EL (cell line): Measurements from ENCODE around the gene CTNNA3.

ENCODE experiments used
- DNase-seq: peaks from one replicate; pipeline ENCODE4 v3.0.0-alpha.2; 2016

Gene CTNNA3

DNA sequence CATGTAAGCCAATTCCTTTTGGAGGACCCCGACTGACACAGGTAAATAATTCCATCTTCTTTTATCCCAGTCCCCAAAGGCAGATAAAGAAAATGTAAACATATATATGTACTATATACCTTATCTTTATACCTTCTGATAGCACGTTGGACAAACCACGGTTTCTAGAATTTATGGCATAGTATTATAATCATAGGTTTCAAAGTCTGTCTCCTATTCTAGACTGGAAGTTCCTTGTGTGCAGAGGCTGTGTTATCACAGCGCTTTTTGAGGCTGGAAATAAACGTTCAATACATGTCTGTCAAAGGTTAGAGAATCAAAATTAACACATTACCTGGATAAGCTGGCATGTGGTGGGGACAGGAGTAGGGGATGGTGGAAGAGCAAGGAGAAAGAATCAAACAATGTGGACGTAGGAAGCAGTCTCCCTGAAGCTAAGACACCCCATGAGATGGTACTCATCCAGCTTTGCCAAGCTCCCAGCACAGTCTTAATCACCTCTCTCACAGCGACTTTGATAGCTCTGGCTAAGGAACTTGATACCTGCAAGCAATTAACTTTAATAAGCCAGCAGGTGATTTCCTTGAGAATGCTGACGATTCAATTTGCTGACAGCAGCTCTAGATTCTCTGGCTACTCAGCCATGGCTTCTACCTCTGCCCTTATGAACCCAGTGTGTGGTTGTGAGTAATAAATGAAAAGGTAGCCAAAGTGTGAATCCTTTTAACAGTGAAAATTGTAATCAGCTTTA, 978.6 kb downstream of the CTNNA3 start:
- DNase-seq, result no peak

GRCh38 chr10:66714741-66715140, 981.3 kb downstream of the CTNNA3 start:
- DNase-seq, result peak; percentile 2

GRCh38 chr10:66713387-66713786, 982.6 kb downstream of the CTNNA3 start:
- no peak for DNase-seq

DNA sequence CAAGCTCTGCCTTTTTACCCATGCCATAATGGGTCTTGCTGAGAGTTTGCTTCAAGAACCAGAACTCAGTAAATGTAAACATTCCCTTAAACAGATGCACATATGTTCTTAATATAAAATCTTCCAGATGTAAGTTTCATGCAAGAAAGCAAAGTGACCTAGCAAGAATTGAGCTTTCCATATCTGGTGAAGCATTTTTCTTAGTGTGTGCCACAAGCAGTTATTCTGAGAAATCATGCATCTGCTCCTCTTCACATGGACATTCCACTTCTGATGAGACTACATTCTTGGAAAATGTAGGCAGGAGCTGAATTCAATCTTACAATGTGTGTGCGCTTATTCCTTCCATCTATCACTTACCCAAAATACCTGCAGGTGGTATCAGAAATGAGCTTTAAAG, 997.9 kb downstream of the CTNNA3 start:
- DNase-seq, result no peak

DNA sequence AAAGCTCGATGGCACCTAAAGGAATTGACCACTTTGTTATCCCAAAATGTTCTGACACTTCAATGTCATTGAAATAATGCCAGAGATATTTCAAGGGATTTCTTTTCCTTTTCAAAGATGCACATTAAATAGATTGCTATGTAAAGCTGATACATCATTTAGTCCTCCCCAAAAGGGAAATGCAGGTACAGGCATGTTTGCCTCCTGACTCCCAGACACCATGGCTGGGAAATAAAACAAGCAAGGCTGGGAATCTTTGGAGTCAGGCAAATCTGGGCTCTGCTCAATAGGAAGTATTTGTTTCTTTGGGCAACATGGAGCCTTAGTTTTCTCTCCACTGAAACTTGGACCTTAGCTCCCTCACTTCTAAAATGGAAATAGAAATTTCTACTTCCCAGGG, 1000.9 kb downstream of the CTNNA3 start:
- no peak for DNase-seq

DNA sequence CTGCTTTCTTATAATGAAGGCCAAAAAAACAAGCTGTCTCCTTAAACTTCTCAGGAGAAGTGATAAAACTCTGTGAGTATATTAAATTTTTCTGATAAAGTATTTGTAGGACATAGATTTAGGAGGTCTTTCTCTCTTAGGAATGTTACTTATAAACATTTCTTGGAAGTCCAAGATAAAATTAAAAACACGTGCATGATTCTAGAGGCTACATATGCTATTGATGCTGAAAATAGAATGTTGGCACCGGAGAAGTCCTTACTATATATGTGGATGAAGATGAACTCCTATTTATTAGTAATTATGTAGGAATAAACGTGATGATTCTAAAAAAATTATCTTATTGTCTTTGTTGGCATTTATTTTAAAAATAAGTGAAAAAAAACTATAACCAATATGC, 1011.4 kb downstream of the CTNNA3 start:
- DNase-seq, result no peak

- DNase-seq, result peak; percentile 68
Observed at GRCh38 chr10:66680886-66681285, 1015.1 kb downstream of the CTNNA3 start.

DNA sequence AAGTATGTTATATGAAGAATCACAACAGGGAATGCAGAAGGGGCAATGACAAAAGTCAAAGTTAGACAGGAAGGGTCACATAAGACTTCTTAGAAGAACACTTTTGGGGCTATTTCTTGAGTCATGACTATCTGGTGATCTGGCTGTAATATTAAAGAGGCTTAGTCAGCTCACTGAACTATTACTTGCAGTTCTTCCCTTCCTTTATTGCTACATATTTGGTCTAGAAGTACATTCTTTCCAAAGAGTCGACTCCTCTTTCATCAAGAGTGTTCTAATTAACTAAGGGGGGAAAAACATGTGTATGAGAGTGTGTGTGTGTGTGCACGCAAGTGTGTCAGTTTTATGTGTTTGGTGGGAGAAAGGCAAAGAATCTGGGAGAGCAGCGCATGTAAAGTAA, 1017.5 kb downstream of the CTNNA3 start:
- peak; percentile 24 for DNase-seq

DNA sequence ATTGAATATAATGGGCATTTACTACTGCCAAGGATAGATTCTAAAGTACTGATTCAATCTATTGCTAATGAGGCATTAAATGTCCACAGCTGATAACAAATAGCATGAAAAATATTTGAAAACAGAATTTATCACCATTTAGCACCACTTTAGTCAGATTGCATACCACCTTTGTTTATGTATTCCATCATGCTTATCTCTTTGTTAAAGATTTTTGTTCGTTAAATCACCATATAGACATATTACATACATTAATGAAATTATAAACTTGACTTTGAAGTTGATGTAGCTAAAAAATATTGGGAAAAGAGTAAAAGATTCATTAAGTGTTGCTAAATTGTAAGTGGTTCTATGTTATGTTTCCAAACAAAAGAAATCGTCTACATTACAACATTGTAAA, 1022.9 kb downstream of the CTNNA3 start:
- no peak for DNase-seq

- no peak for DNase-seq
Observed at GRCh38 chr10:66671562-66671961, 1024.4 kb downstream of the CTNNA3 start.

- DNase-seq, result no peak
Observed at GRCh38 chr10:66671064-66671463, 1024.9 kb downstream of the CTNNA3 start.

- no peak for DNase-seq
Observed at GRCh38 chr10:66656499-66656898, 1039.5 kb downstream of the CTNNA3 start.

GRCh38 chr10:66654861-66655260, 1041.1 kb downstream of the CTNNA3 start:
- peak; percentile 31 for DNase-seq

- DNase-seq, result no peak
Observed at GRCh38 chr10:66651308-66652082, 1044.5 kb downstream of the CTNNA3 start.

GRCh38 chr10:66649626-66650025, 1046.4 kb downstream of the CTNNA3 start:
- DNase-seq, result no peak

GRCh38 chr10:66642217-66642616, 1053.8 kb downstream of the CTNNA3 start:
- peak; percentile 20 for DNase-seq

DNA sequence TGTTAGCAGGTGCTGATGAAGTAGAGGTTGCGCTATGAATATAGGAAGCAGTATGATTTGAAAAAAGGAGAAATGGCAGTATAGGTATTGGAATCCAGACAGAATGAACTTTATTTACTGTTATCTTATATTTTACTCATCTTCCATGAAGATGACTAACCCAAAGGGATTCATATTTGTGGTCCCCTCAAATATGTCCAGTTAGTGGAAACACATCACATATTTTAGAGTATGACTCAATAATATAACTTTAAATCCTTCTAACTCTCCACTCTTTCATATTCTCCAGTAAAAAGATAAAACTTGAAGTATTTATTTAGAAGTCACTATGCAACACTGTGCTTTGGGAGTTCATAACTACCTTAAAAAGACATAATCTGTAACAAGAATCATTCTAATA, 1056.6 kb downstream of the CTNNA3 start:
- peak; percentile 75 for DNase-seq

DNA sequence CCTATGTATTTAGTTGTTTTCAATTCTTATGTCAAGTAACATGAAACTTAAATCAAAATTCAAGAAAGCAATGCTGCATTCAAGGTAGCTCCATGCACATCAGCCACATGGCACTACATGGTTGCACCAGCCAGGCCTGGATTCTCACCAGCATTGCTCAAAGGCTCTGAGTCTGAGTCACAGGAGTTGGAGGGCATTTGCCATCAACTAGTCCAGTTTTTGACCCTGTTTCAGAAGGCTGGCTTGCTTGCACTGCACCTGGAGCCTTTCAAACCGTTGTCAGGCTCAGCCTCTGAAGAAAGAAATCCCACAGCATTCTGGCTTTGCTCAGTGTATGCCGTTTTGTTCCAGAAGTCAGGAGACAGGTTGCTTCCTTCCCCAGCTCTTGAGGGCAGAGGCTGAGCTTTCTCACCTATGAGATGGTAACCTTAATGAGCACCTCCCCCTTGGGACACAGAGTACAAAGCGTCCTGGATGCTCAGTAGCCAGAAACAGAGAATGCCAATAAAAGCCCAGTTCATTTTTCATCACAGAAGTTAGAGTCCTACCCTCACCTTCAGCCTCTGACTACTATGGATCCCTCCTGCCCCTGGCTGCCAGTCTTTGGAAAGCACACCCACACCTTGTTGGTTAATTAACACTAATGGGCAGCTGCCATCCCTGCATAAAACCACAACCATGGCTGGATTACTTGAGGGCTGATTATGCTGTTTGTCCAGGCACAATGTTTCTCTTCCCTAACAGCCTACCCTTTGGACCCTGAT, 1058.5 kb downstream of the CTNNA3 start:
- peak; percentile 61 for DNase-seq

DNA sequence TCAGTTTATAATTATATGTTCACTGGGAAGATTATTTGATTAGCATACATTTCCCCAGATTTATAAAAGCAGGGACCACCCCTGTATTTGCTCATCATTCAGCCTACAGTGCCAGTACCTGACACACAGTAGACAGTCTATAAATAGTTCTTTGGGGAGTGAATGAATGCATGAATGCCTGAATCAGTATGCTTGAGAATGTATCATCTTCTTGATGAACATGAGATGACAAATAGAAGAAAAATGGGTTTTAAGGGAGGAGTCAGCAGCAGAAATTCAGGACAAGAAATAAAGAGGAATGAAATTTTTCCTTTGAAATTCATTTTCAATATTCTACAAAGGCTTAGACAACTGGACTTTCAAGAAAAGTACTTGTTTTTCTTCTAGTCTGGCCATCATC, 1066.0 kb downstream of the CTNNA3 start:
- DNase-seq, result peak; percentile 39

GRCh38 chr10:66627156-66627555, 1068.8 kb downstream of the CTNNA3 start:
- peak; percentile 30 for DNase-seq

DNA sequence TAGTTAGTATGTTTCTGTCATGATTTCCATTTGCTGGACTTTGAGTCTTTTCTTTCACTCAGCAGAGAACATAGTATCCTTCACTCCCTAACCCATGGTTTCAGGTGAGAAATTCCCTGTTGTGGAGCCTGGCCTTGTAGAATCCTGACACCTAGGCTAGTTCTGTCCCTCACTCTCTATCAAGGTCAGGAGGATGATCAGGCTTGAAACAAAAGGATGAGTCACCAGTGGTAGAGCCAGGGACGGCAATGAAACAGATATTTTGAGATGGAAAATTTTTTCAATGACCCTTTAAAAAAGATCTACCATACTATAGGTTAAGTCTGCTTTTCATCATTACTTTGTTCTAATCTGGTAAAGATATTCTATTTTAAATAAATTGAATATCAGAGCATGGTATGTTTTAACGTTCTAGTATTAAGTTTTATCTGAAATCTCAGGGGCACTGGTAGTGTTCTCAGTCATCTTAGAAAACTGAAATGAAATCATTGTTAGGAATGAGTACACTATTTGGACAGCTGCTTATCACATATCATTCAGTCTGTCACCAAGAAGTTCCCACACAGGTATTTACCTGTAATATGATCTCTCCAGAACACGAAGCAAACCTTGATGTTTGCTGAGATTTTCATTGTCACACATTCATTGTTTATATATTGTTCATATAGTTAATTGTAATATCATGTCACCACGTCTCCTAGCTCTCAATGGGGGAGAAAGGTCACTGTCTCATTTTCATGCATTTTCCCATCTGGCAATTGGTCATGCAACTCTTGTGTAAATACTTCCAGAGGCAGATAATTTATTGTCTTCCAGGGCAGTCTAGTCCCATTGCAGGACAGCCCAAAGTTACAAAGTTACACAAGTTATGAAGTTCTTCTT, 1070.0 kb downstream of the CTNNA3 start:
- DNase-seq, result no peak

DNA sequence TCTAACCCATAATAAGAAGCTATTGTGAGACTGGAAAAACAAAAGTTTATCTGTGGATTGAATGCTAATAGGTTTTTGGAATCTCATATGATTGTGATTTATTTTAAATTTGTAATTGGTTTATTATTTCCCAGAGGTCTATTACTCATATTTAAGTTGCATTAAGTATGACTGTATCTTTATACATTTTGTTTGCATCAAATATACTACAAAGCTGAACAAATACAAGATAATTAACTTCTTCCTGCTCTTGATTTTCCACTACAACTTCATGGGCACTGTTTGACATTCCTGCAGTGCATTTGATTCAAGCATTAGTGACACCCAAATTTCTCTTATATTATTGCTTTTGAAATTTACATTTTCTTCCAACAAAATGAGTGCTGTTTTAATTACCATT, 1073.9 kb downstream of the CTNNA3 start:
- no peak for DNase-seq

DNA sequence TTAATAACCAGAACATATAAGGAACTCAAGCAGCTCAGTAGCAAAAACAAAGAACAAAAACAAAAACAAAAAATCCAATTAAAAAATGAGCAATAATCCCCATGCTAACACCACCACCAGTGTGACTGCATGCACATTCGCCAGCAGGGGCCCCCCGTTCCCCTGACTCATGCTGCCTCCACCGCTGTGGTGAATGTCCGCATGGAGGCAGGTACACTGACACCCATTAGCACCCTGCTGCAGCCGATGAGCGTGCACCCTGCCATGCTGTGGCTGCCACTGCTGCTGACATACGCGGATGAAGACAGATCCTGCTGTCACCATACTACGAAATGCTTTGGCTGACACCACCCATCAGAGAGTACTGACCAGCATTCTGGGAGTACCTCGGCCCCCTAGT, 1091.8 kb downstream of the CTNNA3 start:
- no peak for DNase-seq
